ENCODE measurements around the gene GALNT18. TPM values are rescaled to one million over a fixed set of nuclear protein-coding genes. Genes with fewer than 3 reads are reported as not detected.

The GALNT18 gene
- total RNA-seq, 3 donors from 2014 or later (not counting 1 experiment from before 2014, with no cell fraction given) = 0.18 to 0.42 (median 0.38) TPM

- intact Hi-C loops (cut with micrococcal nuclease) = no loop called here
- H3K9me3 ChIP-seq (ENCODE audit: control insufficient read depth, insufficient read depth, low read length) = no peaks in the 10 kb centered on the region
- no peak overlapping the region for H3K4me3 Mint-ChIP-seq
- H3K27ac ChIP-seq (ENCODE audit: low read length) = no peak overlapping the region
- ATAC-seq (peak in 1 of 3 donors; percentile 34), DNase-seq (no peak)
- H3K36me3 ChIP-seq (ENCODE audit: control insufficient read depth, insufficient read depth, low read length) = no peaks in the 10 kb centered on the region
- peaks cover 0 to 3% of the 10 kb centered on the region in 2 donors for H3K27me3 Mint-ChIP-seq (ENCODE audit: low read depth in 2 of 2)
- no peak for TF ChIP-seq CTCF (IDR thresholded peaks at IDR 0.05)
- H3K4me1 Mint-ChIP-seq = peaks cover 0 to 6% of the 10 kb centered on the region in 2 donors
- H3K4me1 ChIP-seq (ENCODE audit: control insufficient read depth, insufficient read depth, low read length) = no peaks in the 10 kb centered on the region
- H3K27ac Mint-ChIP-seq = peak overlapping the region in 1 of 2 donors; percentile 35
- no peak overlapping the region for H3K4me3 ChIP-seq (ENCODE audit: low read length)
- H3K27me3 ChIP-seq (ENCODE audit: control insufficient read depth, insufficient read depth, low read length) = no peaks in the 10 kb centered on the region
- H3K36me3 Mint-ChIP-seq = no peaks in the 10 kb centered on the region
- H3K9me3 Mint-ChIP-seq = no peaks in the 10 kb centered on the region
- 61% methylated on average over 14 of the region's 14 CpGs for WGBS (ENCODE audit: insufficient coverage)
Measured at GRCh38 chr11:11520231-11521015, 101.4 kb downstream of the GALNT18 start.

GRCh38 chr11:11519184-11519583 is 102.6 kb downstream of the GALNT18 start:
- no peak for TF ChIP-seq CTCF (IDR thresholded peaks at IDR 0.05)
- Mint-ChIP-seq H3K9me3 (no peaks in the 10 kb centered on the region), H3K27me3 (ENCODE audit: low read depth in 2 of 2) (no peaks in the 10 kb centered on the region), H3K36me3 (no peaks in the 10 kb centered on the region), H3K4me3 (no peak overlapping the region), H3K4me1 (peaks cover 0 to 6% of the 10 kb centered on the region in 2 donors), H3K27ac (no peak overlapping the region)
- H3K4me3 ChIP-seq (ENCODE audit: low read length) = no peak overlapping the region
- intact Hi-C loops (cut with micrococcal nuclease) = no loop called here
- WGBS (ENCODE audit: insufficient coverage) = 92% methylated on average over 4 of the region's 4 CpGs
- H3K27me3 ChIP-seq (ENCODE audit: control insufficient read depth, insufficient read depth, low read length) = no peaks in the 10 kb centered on the region
- DNase-seq = no peak
- H3K27ac ChIP-seq (ENCODE audit: low read length) = no peak overlapping the region
- no peaks in the 10 kb centered on the region for H3K4me1 ChIP-seq (ENCODE audit: control insufficient read depth, insufficient read depth, low read length)
- H3K36me3 ChIP-seq (ENCODE audit: control insufficient read depth, insufficient read depth, low read length) = no peaks in the 10 kb centered on the region
- H3K9me3 ChIP-seq (ENCODE audit: control insufficient read depth, insufficient read depth, low read length) = no peaks in the 10 kb centered on the region
- ATAC-seq = no peak

- Mint-ChIP-seq H3K4me1 (no peaks in the 10 kb centered on the region), H3K36me3 (no peaks in the 10 kb centered on the region)
- ATAC-seq = no peak
Measured at GRCh38 chr11:11514246-11514645, 107.6 kb downstream of the GALNT18 start.

More at GRCh38 chr11:11514246-11514645, 107.6 kb downstream of the GALNT18 start:
- H3K4me3 Mint-ChIP-seq = no peak overlapping the region
- Histone ChIP-seq H3K9me3 (ENCODE audit: control insufficient read depth, insufficient read depth, low read length) (no peaks in the 10 kb centered on the region), H3K4me1 (ENCODE audit: control insufficient read depth, insufficient read depth, low read length) (no peaks in the 10 kb centered on the region), H3K27ac (ENCODE audit: low read length) (no peak overlapping the region), H3K36me3 (ENCODE audit: control insufficient read depth, insufficient read depth, low read length) (no peaks in the 10 kb centered on the region), H3K27me3 (ENCODE audit: control insufficient read depth, insufficient read depth, low read length) (no peaks in the 10 kb centered on the region), H3K4me3 (ENCODE audit: low read length) (no peak overlapping the region)
- H3K9me3 Mint-ChIP-seq = no peaks in the 10 kb centered on the region
- no peak for DNase-seq
- no peaks in the 10 kb centered on the region for H3K27me3 Mint-ChIP-seq (ENCODE audit: low read depth in 2 of 2)
- intact Hi-C loops (cut with micrococcal nuclease) = no loop called here
- no peak overlapping the region for H3K27ac Mint-ChIP-seq
- 85% methylated on average over 3 of the region's 3 CpGs for WGBS (ENCODE audit: insufficient coverage)
- no peak for TF ChIP-seq CTCF (IDR thresholded peaks at IDR 0.05)

Data from natural killer cell (primary cell).